Panc1 (cell line): ENCODE data around the gene MSI2. TPM values are rescaled to one million over a fixed set of nuclear protein-coding genes. Genes with fewer than 3 reads are reported as not detected.

Experiments used
- ATAC-seq: fragments of 200-7000 bp; cut with Tn5 transposase; 2 replicates; pipeline ENCODE4 v1.9.1; 2020; ENCODE audit warnings: mild to moderate bottlenecking, moderate library complexity
- BruUV-seq: library from RNA; stranded (reverse); fragments of 400-500 nt; replicated peaks from 2 replicates; lab custom pipeline; 2021; lab: Mats Ljungman, UMichigan
- CTCF ChIA-PET: fragments of 300-600 bp; sonication (Branson Sonifier 250); formaldehyde crosslinking; loops from one replicate; lab custom pipeline; 2022; ENCODE audit warnings: antibody characterized with exemption; lab: Charles Lee
- POLR2A ChIA-PET: fragments of 300-600 bp; sonication (Branson Sonifier 250); formaldehyde crosslinking; loops from one replicate; lab custom pipeline; 2022; ENCODE audit warnings: antibody characterized with exemption; lab: Charles Lee
- DNase-seq: peaks from one replicate; pipeline ENCODE4 v3.0.0-alpha.2; 2010; ENCODE audit warnings: low read depth, low spot score
- H3K27ac ChIP-seq: 2 replicates; pipeline ENCODE4 v1.5.1; 2011; ENCODE audit warnings: mild to moderate bottlenecking, low read length, inconsistent platforms
- H3K27me3 ChIP-seq: fragments of 200-500 bp; sonication (Bioruptor generic); 2 replicates; pipeline ENCODE4 v1.6.0; 2014; ENCODE audit warnings: low read length, inconsistent platforms; ENCODE audit not compliant: control insufficient read depth, insufficient read depth
- H3K36me3 ChIP-seq: fragments of 200-500 bp; sonication (Bioruptor generic); 2 replicates; pipeline ENCODE4 v1.5.1; 2014; ENCODE audit warnings: inconsistent platforms, mild to moderate bottlenecking, low read length, moderate library complexity; ENCODE audit not compliant: control insufficient read depth, insufficient read depth
- H3K4me1 ChIP-seq: 2 replicates; pipeline ENCODE4 v1.5.1; 2011; ENCODE audit warnings: inconsistent platforms, mild to moderate bottlenecking, low read length, moderate library complexity; ENCODE audit not compliant: control insufficient read depth, insufficient read depth
- H3K4me3 ChIP-seq, 2 experiments: 2 replicates each; pipeline ENCODE4 v1.5.1; 2011 to 2012; ENCODE audit warnings: low read depth in 2 of 2, low read length in 2 of 2, mild to moderate bottlenecking in 2 of 2, inconsistent platforms in 1 of 2, moderate library complexity in 1 of 2
- H3K9me3 ChIP-seq: fragments of 200-500 bp; sonication (Bioruptor generic); 2 replicates; pipeline ENCODE4 v1.5.1; 2014; ENCODE audit warnings: low read depth, mild to moderate bottlenecking, inconsistent platforms, low read length, moderate library complexity; ENCODE audit not compliant: control insufficient read depth, insufficient read depth
- POLR2AphosphoS5 ChIP-seq: IDR thresholded peaks from 2 replicates; pipeline ENCODE4 v1.6.1; 2012; ENCODE audit warnings: mild to moderate bottlenecking, low read depth, low read length, moderate library complexity
- SIN3A ChIP-seq: IDR thresholded peaks from 2 replicates; pipeline ENCODE4 v1.6.1; 2012; ENCODE audit warnings: low read depth, mild to moderate bottlenecking, low read length, moderate library complexity, borderline replicate concordance; ENCODE audit not compliant: insufficient read depth
- TCF7L2 ChIP-seq: IDR thresholded peaks from 2 replicates; pipeline ENCODE4 v1.6.1; 2011; ENCODE audit warnings: mild to moderate bottlenecking, low read depth, low read length, inconsistent platforms
- in situ Hi-C: cut with HindIII; loops from 2 replicates; pipeline ENCODE4 v1.10.0; 2016; ENCODE audit warnings: low sequenced_read_pairs, low pct_unique_long_range_greater_than_20kb
- intact Hi-C: fragments of 100-400 bp; cut with micrococcal nuclease; formaldehyde crosslinking; loops from one replicate; pipeline ENCODE4 v1.10.0; 2022; ENCODE audit not compliant: unreplicated experiment
- total RNA-seq: library from RNA; stranded (reverse); gene quantifications from one replicate; pipeline ENCODE4 v1.2.1, GENCODE V29; 2021; ENCODE audit not compliant: unreplicated experiment
- TF ChIP-seq, protein P1 (sequence below): fragments of 450-650 bp; IDR thresholded peaks from 2 replicates; pipeline ENCODE4 v1.5.1; 2017; ENCODE audit warnings: mild to moderate bottlenecking
- TF ChIP-seq, protein P2 (sequence below), 2 experiments: IDR thresholded peaks; 2 replicates each; pipeline ENCODE4 v1.6.1; 2011 to 2012; ENCODE audit warnings: low read depth in 2 of 2, control low read depth in 1 of 2, low read length in 1 of 2, mild to moderate bottlenecking in 1 of 2, moderate library complexity in 1 of 2; ENCODE audit not compliant: insufficient read depth in 1 of 2

The MSI2 gene
- total RNA-seq, 1 experiment from 2014 or later: 38.5 TPM

DNA sequence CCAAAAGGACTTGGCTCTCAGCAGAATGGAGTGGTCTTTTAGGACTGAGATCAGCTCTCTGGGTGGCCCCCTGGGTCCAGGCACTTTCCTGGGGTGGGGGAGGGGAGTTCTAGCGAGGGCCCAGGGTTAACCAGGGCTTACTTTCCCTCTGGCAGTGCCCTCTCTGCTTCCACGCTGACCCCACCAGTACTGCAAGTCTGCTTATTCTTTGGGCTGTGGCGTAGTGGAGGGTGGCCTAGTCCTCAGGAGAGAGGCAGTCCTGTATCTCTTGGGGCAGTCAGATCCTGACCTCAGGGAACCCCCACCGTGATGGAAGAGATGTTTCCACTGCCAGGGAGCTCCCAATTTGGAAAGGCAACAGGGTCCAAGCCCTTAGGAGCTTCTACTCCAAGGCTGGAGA is 409.4 kb downstream of the MSI2 start:
- no TSS peak for BruUV-seq
- Histone ChIP-seq H3K27ac (no peak overlapping the region), H3K27me3 (no peaks in the 10 kb centered on the region), H3K9me3 (no peaks in the 10 kb centered on the region), H3K36me3 (no peaks in the 10 kb centered on the region), H3K4me1 (no peaks in the 10 kb centered on the region), H3K4me3 (no peak overlapping the region)
- TF ChIP-seq, protein P1, sequence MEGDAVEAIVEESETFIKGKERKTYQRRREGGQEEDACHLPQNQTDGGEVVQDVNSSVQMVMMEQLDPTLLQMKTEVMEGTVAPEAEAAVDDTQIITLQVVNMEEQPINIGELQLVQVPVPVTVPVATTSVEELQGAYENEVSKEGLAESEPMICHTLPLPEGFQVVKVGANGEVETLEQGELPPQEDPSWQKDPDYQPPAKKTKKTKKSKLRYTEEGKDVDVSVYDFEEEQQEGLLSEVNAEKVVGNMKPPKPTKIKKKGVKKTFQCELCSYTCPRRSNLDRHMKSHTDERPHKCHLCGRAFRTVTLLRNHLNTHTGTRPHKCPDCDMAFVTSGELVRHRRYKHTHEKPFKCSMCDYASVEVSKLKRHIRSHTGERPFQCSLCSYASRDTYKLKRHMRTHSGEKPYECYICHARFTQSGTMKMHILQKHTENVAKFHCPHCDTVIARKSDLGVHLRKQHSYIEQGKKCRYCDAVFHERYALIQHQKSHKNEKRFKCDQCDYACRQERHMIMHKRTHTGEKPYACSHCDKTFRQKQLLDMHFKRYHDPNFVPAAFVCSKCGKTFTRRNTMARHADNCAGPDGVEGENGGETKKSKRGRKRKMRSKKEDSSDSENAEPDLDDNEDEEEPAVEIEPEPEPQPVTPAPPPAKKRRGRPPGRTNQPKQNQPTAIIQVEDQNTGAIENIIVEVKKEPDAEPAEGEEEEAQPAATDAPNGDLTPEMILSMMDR: no peak
- TF ChIP-seq, protein P2, sequence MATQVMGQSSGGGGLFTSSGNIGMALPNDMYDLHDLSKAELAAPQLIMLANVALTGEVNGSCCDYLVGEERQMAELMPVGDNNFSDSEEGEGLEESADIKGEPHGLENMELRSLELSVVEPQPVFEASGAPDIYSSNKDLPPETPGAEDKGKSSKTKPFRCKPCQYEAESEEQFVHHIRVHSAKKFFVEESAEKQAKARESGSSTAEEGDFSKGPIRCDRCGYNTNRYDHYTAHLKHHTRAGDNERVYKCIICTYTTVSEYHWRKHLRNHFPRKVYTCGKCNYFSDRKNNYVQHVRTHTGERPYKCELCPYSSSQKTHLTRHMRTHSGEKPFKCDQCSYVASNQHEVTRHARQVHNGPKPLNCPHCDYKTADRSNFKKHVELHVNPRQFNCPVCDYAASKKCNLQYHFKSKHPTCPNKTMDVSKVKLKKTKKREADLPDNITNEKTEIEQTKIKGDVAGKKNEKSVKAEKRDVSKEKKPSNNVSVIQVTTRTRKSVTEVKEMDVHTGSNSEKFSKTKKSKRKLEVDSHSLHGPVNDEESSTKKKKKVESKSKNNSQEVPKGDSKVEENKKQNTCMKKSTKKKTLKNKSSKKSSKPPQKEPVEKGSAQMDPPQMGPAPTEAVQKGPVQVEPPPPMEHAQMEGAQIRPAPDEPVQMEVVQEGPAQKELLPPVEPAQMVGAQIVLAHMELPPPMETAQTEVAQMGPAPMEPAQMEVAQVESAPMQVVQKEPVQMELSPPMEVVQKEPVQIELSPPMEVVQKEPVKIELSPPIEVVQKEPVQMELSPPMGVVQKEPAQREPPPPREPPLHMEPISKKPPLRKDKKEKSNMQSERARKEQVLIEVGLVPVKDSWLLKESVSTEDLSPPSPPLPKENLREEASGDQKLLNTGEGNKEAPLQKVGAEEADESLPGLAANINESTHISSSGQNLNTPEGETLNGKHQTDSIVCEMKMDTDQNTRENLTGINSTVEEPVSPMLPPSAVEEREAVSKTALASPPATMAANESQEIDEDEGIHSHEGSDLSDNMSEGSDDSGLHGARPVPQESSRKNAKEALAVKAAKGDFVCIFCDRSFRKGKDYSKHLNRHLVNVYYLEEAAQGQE (IDR thresholded peaks at IDR 0.05; ENCODE audit: insufficient read depth in 1 of 2, low read depth in 2 of 2, low read length in 1 of 2): no peak
- TF ChIP-seq TCF7L2: no peak
- no peak for TF ChIP-seq POLR2AphosphoS5
- no peak for TF ChIP-seq SIN3A
- in situ Hi-C loops: no loop called here
- POLR2A ChIA-PET: no interaction called here
- DNase-seq (no peak), ATAC-seq (no peak)
- CTCF ChIA-PET: interaction anchor here (0.6 kb wide), 1 partner anchor 157 kb away, joined by 5 read pairs; no protein-coding TSS in a partner anchor
- intact Hi-C loops: no loop called here

DNA sequence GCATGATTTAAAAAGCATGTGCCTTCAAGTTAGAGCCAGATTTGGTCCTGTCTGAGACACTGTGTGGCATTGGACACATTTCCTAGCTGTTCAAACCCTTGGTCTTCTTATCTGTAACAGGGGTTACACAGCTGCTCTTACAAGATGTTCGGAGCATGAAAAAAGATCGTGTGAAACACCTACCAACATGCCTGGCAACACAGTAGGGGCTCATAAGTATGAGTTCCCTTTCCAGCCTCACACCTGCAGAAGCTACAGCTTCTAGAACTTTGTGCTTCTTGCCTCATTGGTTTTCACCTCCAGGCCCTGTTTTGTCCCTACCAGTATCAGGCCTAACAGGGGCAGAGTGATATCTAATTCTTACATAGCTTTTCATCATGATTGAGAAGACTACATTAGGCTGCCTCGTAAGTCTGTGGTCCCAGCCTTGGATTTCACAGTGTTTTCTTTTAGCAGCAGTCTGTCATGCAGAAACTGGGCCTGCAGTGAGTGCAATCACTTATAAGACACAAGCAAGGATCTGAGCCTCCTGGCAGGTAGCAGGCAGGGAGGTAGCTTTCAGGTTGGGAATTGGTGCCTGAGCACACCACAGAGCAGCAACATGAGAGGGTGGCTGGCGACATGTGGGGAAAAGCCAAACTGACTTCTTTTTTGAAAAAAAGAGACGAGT is 410.0 kb downstream of the MSI2 start:
- CTCF ChIA-PET: no interaction called here
- TF ChIP-seq TCF7L2 (no peak), POLR2AphosphoS5 (no peak), SIN3A (no peak)
- TF ChIP-seq, protein P2 (IDR thresholded peaks at IDR 0.05; ENCODE audit: insufficient read depth in 1 of 2, low read depth in 2 of 2, low read length in 1 of 2): no peak
- TF ChIP-seq, protein P1: no peak

More for the DNA sequence above, 410.0 kb downstream of the MSI2 start:
- Histone ChIP-seq H3K9me3 (no peaks in the 10 kb centered on the region), H3K4me3 (no peak overlapping the region), H3K36me3 (no peaks in the 10 kb centered on the region), H3K27ac (no peak overlapping the region), H3K4me1 (no peaks in the 10 kb centered on the region), H3K27me3 (no peaks in the 10 kb centered on the region)
- intact Hi-C loops: no loop called here
- no TSS peak for BruUV-seq
- ATAC-seq (no peak), DNase-seq (no peak)
- in situ Hi-C loops: no loop called here
- POLR2A ChIA-PET: no interaction called here
